Measurements from ENCODE around the gene SOCS1. TPM values are rescaled to one million over a fixed set of nuclear protein-coding genes. Genes with fewer than 3 reads are reported as not detected.

The SOCS1 gene
- total RNA-seq, 6 experiments from 2014 or later, result 0.88 to 26.6 (median 10.9) TPM

GRCh38 chr16:11257131-11257938 lies 1.3 kb upstream of the SOCS1 start:
- 2% methylated on average over 14 of the region's 21 CpGs for WGBS (ENCODE audit: insufficient coverage, low coverage, low lambda C conversion rate, missing lambda C conversion rate)
- peaks cover 0 to 31% (median 9%) of the 10 kb centered on the region in 4 donors for H3K4me1 ChIP-seq
- peak overlapping the region; percentile 90 to 96 (median 94) for H3K27ac ChIP-seq
- peak; percentile 48 to 65 (median 59) for ATAC-seq
- peak; percentile 76 to 77 (median 77) for DNase-seq
- H3K36me3 ChIP-seq, result no peaks in the 10 kb centered on the region
- no peaks in the 10 kb centered on the region for H3K27me3 ChIP-seq
- H3K9me3 ChIP-seq, result no peaks in the 10 kb centered on the region
- H3K4me3 ChIP-seq, result peak overlapping the region; percentile 76 to 92 (median 89)
- TF ChIP-seq POLR2A (IDR thresholded peaks at IDR 0.05) (no peak), CTCF (IDR thresholded peaks at IDR 0.05) (peak; percentile 64 to 80 (median 74))
- intact Hi-C loops (cut with DNase I), result loop anchor here (5.0 to 10.0 kb wide), 2 partner anchors 53 to 285 kb away; no protein-coding TSS in a partner anchor

GRCh38 chr16:11256661-11257130 lies 692 bp upstream of the SOCS1 start:
- Histone ChIP-seq H3K4me1 (peaks cover 0 to 31% (median 9%) of the 10 kb centered on the region in 4 donors), H3K4me3 (peak overlapping the region; percentile 76 to 92 (median 89)), H3K27ac (peak overlapping the region; percentile 90 to 96 (median 94)), H3K36me3 (no peaks in the 10 kb centered on the region), H3K9me3 (no peaks in the 10 kb centered on the region), H3K27me3 (no peaks in the 10 kb centered on the region)
- ATAC-seq (peak; percentile 23 to 36 (median 32)), DNase-seq (peak; percentile 72 to 78 (median 73))
- intact Hi-C loops (cut with DNase I), result loop anchor here (5.0 to 10.0 kb wide), 2 partner anchors 52 to 284 kb away; no protein-coding TSS in a partner anchor
- TF ChIP-seq POLR2A (IDR thresholded peaks at IDR 0.05), result no peak
- TF ChIP-seq CTCF (IDR thresholded peaks at IDR 0.05), result no peak
- WGBS (ENCODE audit: insufficient coverage, low coverage, low lambda C conversion rate, missing lambda C conversion rate), result 0% methylated on average over 19 of the region's 32 CpGs

- H3K4me3 ChIP-seq, result peak overlapping the region; percentile 76 to 92 (median 89)
- no peaks in the 10 kb centered on the region for H3K27me3 ChIP-seq
- H3K36me3 ChIP-seq, result no peaks in the 10 kb centered on the region
- peak; percentile 42 to 70 (median 56) for DNase-seq
- intact Hi-C loops (cut with DNase I), result loop anchor here (5.0 to 10.0 kb wide), 2 partner anchors 50 to 283 kb away; no protein-coding TSS in a partner anchor
- TF ChIP-seq POLR2A (IDR thresholded peaks at IDR 0.05) (no peak), CTCF (IDR thresholded peaks at IDR 0.05) (no peak)
- peaks cover 0 to 31% (median 9%) of the 10 kb centered on the region in 4 donors for H3K4me1 ChIP-seq
- no peak for ATAC-seq
- 16% methylated on average over 9 of the region's 105 CpGs for WGBS (ENCODE audit: insufficient coverage, low coverage, low lambda C conversion rate, missing lambda C conversion rate)
- H3K27ac ChIP-seq, result peak overlapping the region; percentile 90 to 96 (median 94)
- H3K9me3 ChIP-seq, result no peaks in the 10 kb centered on the region
Measured at GRCh38 chr16:11254913-11255736, 879 bp downstream of the SOCS1 start.

All from right lobe of liver (tissue), 6 donors.